Gastrocnemius medialis (tissue), 4 donors: Measurements from ENCODE around the gene CDH23. TPM values are rescaled to one million over a fixed set of nuclear protein-coding genes. Genes with fewer than 3 reads are reported as not detected.

ENCODE experiments used
- ATAC-seq, 2 donors: fragments of 150-250 bp; one replicate each; pipeline ENCODE4 v1.9.1; 2016
- DNase-seq, 2 donors: peaks; one replicate each; pipeline ENCODE4 v3.0.0-alpha.2; 2019
- H3K27ac ChIP-seq, 4 donors: fragments of 200-600 bp; sonication (generic); 1 replicate in 1 of 4; 2 replicates in 3 of 4; pipeline ENCODE4 v1.5.1; 2016 to 2018; ENCODE audit warnings: mild to moderate bottlenecking in 2 of 4, moderate library complexity in 1 of 4
- H3K27me3 ChIP-seq, 3 donors: fragments of 200-600 bp; sonication (generic) in 2 of 3; 1 replicate in 1 of 3; 2 replicates in 2 of 3; pipeline versions ENCODE4 v1.5.1 to v1.6.0; 2016 to 2019; ENCODE audit warnings: mild to moderate bottlenecking in 1 of 3, moderate library complexity in 1 of 3
- H3K36me3 ChIP-seq, 2 donors: fragments of 200-600 bp; sonication (generic) in 1 of 2; one replicate each; pipeline ENCODE4 v1.5.1; 2017 to 2018
- H3K4me1 ChIP-seq, 2 donors: fragments of 200-600 bp; sonication (generic) in 1 of 2; one replicate each; pipeline ENCODE4 v1.5.1; 2016 to 2017; ENCODE audit warnings: mild to moderate bottlenecking in 2 of 2
- H3K4me3 ChIP-seq, 4 donors: fragments of 200-600 bp; sonication (generic) in 3 of 4; 1 replicate in 1 of 4; 2 replicates in 3 of 4; pipeline ENCODE4 v1.5.1; 2016 to 2019; ENCODE audit warnings: mild to moderate bottlenecking in 2 of 4
- H3K9me3 ChIP-seq, 3 donors: fragments of 200-600 bp; sonication (generic) in 2 of 3; 1 replicate in 1 of 3; 2 replicates in 2 of 3; pipeline ENCODE4 v1.5.1; 2016 to 2019
- POLR2A ChIP-seq, 2 donors: fragments of 450-650 bp; IDR thresholded peaks; one replicate each; pipeline ENCODE4 v1.6.1; 2017; ENCODE audit warnings: antibody characterized with exemption in 2 of 2, mild to moderate bottlenecking in 2 of 2, moderate library complexity in 2 of 2
- in situ Hi-C, 4 donors: fragments of 200-750 bp; cut with MboI; loops; one replicate each; pipeline versions ENCODE4 v1.15.0 to v1.8.0; 2017; ENCODE audit warnings: low sequenced_read_pairs in 4 of 4
- intact Hi-C: fragments of 100-400 bp; cut with DNase I; formaldehyde crosslinking; loops from one replicate; pipeline ENCODE4 v1.15.1; 2023; ENCODE audit warnings: low total_unique reads
- total RNA-seq, 4 donors: library from RNA; depleted of rRNA; stranded (reverse); fragments of >200 nt; gene quantifications; one replicate each; pipeline versions ENCODE4 v1.1.0 to v1.2.3, GENCODE V29; 2016
- TF ChIP-seq, protein P1 (sequence below), 5 experiments: fragments of 450-650 bp in 3 of 5; fragments of 200-600 bp in 2 of 5; sonication (generic) in 2 of 5; IDR thresholded peaks in 4 of 5; conservative IDR thresholded peaks in 1 of 5; 1 replicate in 4 of 5; 2 replicates in 1 of 5; pipeline ENCODE4 v1.5.1; 2016 to 2019; ENCODE audit warnings: antibody characterized with exemption in 5 of 5, mild to moderate bottlenecking in 3 of 5, moderate library complexity in 3 of 5

The CDH23 gene
- total RNA-seq, 4 donors from 2014 or later = 0.53 to 1.8 (median 1.2) TPM

GRCh38 chr10:71360735-71361134, 36.0 kb upstream of the CDH23 start:
- no peaks in the 10 kb centered on the region for H3K9me3 ChIP-seq
- H3K36me3 ChIP-seq = peaks cover 0 to 12% of the 10 kb centered on the region in 2 donors
- H3K27me3 ChIP-seq = no peaks in the 10 kb centered on the region
- no peak for TF ChIP-seq POLR2A (IDR thresholded peaks at IDR 0.05)
- TF ChIP-seq, protein P1, sequence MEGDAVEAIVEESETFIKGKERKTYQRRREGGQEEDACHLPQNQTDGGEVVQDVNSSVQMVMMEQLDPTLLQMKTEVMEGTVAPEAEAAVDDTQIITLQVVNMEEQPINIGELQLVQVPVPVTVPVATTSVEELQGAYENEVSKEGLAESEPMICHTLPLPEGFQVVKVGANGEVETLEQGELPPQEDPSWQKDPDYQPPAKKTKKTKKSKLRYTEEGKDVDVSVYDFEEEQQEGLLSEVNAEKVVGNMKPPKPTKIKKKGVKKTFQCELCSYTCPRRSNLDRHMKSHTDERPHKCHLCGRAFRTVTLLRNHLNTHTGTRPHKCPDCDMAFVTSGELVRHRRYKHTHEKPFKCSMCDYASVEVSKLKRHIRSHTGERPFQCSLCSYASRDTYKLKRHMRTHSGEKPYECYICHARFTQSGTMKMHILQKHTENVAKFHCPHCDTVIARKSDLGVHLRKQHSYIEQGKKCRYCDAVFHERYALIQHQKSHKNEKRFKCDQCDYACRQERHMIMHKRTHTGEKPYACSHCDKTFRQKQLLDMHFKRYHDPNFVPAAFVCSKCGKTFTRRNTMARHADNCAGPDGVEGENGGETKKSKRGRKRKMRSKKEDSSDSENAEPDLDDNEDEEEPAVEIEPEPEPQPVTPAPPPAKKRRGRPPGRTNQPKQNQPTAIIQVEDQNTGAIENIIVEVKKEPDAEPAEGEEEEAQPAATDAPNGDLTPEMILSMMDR (IDR thresholded peaks at IDR 0.05 in 4 of 5, conservative IDR thresholded peaks at IDR 0.05 in 1 of 5) = no peak
- intact Hi-C loops (no loop called here), in situ Hi-C loops (no loop called here)
- ATAC-seq = no peak
- DNase-seq = no peak
- no peak overlapping the region for H3K27ac ChIP-seq
- H3K4me3 ChIP-seq = no peak overlapping the region
- H3K4me1 ChIP-seq = no peaks in the 10 kb centered on the region

DNA sequence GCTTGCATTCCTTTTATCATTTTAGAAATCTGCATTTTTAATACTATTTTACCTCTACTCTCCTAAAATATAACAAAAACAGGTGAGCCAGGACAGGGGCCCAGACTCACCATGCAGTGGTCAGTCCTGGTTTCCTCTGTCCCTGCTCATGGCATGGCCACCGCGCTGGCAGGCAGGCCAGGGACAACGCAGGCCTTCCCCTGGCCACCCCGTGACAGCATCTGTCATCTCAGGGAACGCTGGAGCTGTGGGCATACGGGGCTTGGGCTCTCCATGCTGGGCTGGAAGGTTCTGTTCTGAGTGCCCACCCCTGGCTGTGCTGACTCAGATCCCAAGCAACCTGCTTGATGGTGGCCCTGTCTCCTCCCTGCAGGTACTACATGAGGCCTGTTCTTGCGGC, 35.1 kb upstream of the CDH23 start:
- H3K4me1 ChIP-seq = no peaks in the 10 kb centered on the region
- DNase-seq (no peak), ATAC-seq (no peak)
- no peak overlapping the region for H3K4me3 ChIP-seq
- TF ChIP-seq, protein P1 (IDR thresholded peaks at IDR 0.05 in 4 of 5, conservative IDR thresholded peaks at IDR 0.05 in 1 of 5) = no peak
- TF ChIP-seq POLR2A (IDR thresholded peaks at IDR 0.05) = no peak
- peaks cover 0 to 8% of the 10 kb centered on the region in 2 donors for H3K36me3 ChIP-seq
- H3K27me3 ChIP-seq = no peaks in the 10 kb centered on the region
- intact Hi-C loops (no loop called here), in situ Hi-C loops (no loop called here)
- no peak overlapping the region for H3K27ac ChIP-seq
- no peaks in the 10 kb centered on the region for H3K9me3 ChIP-seq

DNA sequence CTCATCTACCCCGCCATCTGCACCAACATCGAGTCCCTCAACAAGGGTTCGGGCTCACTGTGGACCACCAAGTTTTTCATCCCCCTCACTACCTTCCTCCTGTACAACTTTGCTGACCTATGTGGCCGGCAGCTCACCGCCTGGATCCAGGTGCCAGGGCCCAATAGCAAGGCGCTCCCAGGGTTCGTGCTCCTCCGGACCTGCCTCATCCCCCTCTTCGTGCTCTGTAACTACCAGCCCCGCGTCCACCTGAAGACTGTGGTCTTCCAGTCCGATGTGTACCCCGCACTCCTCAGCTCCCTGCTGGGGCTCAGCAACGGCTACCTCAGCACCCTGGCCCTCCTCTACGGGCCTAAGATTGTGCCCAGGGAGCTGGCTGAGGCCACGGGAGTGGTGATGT, 34.6 kb upstream of the CDH23 start:
- in situ Hi-C loops = no loop called here
- no peak for ATAC-seq
- no peak overlapping the region for H3K4me3 ChIP-seq

DNA sequence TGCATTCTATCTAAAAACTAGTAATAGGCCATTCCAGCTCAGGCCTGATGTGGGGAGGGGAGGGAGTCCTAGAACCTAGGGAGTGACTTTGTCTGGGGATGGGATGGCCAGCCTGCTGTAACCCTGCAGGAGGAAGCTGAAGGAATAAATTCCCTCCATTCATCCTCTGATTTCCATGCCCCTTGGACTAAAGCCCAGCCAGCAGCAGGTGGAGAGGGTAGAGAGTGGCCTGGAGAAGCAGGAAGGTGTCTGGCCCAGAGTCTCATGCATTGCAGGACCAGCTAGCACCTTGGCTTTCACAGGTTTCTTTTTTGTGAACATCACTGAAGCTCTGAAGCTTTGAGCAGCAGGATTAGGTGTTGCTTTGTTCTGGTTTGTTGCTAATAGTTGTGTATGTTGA, 32.8 kb upstream of the CDH23 start:
- in situ Hi-C loops (no loop called here), intact Hi-C loops (no loop called here)
- no peak for DNase-seq
- no peak overlapping the region for H3K4me3 ChIP-seq
- H3K4me1 ChIP-seq = no peaks in the 10 kb centered on the region
- no peak for ATAC-seq
- H3K9me3 ChIP-seq = no peaks in the 10 kb centered on the region
- no peaks in the 10 kb centered on the region for H3K27me3 ChIP-seq
- peaks cover 0 to 8% of the 10 kb centered on the region in 2 donors for H3K36me3 ChIP-seq
- TF ChIP-seq, protein P1 (IDR thresholded peaks at IDR 0.05 in 4 of 5, conservative IDR thresholded peaks at IDR 0.05 in 1 of 5) = no peak
- TF ChIP-seq POLR2A (IDR thresholded peaks at IDR 0.05) = no peak
- no peak overlapping the region for H3K27ac ChIP-seq

More for the DNA sequence above, 34.6 kb upstream of the CDH23 start:
- DNase-seq = no peak
- no peaks in the 10 kb centered on the region for H3K27me3 ChIP-seq
- H3K9me3 ChIP-seq = no peaks in the 10 kb centered on the region
- intact Hi-C loops = no loop called here
- TF ChIP-seq, protein P1 (IDR thresholded peaks at IDR 0.05 in 4 of 5, conservative IDR thresholded peaks at IDR 0.05 in 1 of 5) = no peak
- no peak for TF ChIP-seq POLR2A (IDR thresholded peaks at IDR 0.05)
- H3K27ac ChIP-seq = no peak overlapping the region
- no peaks in the 10 kb centered on the region for H3K4me1 ChIP-seq
- H3K36me3 ChIP-seq = peaks cover 0 to 8% of the 10 kb centered on the region in 2 donors

DNA sequence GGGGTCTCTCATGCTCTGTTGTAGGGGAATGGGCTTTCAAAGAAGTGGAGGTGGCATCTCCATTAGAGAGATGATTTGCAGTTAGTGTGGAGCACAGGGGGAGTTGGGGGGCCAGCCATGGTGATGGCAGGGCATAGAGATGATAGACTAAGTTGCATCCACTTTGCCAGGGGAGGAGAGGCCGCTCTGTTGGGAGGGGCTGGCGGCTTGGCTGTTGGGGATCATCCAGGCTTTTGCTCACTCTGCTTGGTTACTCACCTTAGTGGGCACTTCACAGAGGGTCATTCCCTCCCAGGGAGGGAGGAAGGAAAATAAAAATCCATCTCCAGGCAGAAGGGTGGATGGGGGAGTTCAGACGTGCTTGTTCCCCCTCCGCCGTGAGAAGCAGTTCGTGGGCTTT, 31.4 kb upstream of the CDH23 start:
- no peak for TF ChIP-seq POLR2A (IDR thresholded peaks at IDR 0.05)
- TF ChIP-seq, protein P1 (IDR thresholded peaks at IDR 0.05 in 4 of 5, conservative IDR thresholded peaks at IDR 0.05 in 1 of 5) = no peak
- H3K36me3 ChIP-seq = peaks cover 0 to 8% of the 10 kb centered on the region in 2 donors
- ATAC-seq = no peak
- H3K9me3 ChIP-seq = no peaks in the 10 kb centered on the region
- intact Hi-C loops (no loop called here), in situ Hi-C loops (no loop called here)
- no peaks in the 10 kb centered on the region for H3K4me1 ChIP-seq
- DNase-seq = no peak
- no peak overlapping the region for H3K27ac ChIP-seq
- no peaks in the 10 kb centered on the region for H3K27me3 ChIP-seq
- H3K4me3 ChIP-seq = no peak overlapping the region
